NT2/D1 (cell line): ENCODE data around the gene RBFOX1.

Source experiments
- SUZ12 ChIP-seq: IDR thresholded peaks from 2 replicates; pipeline ENCODE4 v1.6.1; 2011; ENCODE audit not compliant: insufficient read length, insufficient read depth; ENCODE audit errors: extremely low read depth
- YY1 ChIP-seq: IDR thresholded peaks from 2 replicates; pipeline ENCODE4 v1.6.1; 2011; ENCODE audit not compliant: insufficient read length, insufficient read depth
- ZNF274 ChIP-seq: IDR thresholded peaks from 2 replicates; pipeline ENCODE4 v1.6.1; 2011; ENCODE audit warnings: mild to moderate bottlenecking, low read depth, low read length

GRCh38 chr16:7713244-7713643 is 380.6 kb downstream of the RBFOX1 start:
- TF ChIP-seq YY1 (no peak), SUZ12 (no peak), ZNF274 (no peak)
